Kidney tubule cell (primary cell): ENCODE measurements around the gene MASP1.

Source experiments
- DNase-seq: peaks from one replicate; pipeline ENCODE4 v3.0.0-alpha.2; 2018; ENCODE audit warnings: low spot score

MASP1 gene

DNA sequence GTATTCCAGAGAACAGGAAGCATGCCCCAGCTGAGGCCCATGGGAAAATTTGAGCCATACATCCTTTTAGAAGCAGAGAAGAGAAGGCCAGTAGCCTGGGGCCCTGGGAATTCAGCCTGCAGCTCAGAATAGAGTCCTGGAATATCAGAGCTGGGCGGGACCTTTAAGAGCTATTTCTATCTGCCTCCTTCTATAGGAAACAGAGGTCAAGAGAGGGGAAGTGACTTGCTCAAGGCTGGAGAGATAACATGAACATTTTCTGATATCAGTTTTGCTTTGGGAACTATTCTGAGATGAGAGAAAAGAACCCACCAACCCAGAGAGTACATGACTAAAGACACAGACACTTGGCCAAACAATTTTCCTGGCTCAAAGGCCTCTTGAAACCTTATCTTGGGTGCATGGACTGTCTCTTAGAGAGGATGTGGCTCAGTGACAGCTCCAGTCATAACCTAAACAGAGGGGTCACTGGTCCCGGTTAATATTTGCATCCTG is 26.0 kb downstream of the MASP1 start:
- no peak for DNase-seq

DNA sequence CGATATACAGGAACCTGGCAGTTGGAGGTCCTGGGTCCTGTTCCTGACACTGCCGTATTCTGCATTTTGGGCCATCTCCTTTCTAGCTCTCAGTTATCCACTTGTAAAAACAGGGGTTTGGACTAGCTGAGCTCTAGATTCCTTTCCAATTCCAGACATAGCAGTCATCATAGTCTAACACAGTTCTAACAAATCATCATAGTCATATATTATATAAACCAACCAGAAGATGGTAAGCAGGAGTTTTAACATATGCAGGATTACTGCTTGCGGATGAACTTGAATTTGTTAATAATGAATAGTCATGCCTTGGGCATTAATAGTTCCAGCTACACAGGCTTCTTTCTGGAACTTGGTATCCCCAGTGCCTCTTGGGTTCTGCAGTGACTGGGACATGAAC is 26.6 kb downstream of the MASP1 start:
- peak; percentile 43 for DNase-seq

DNA sequence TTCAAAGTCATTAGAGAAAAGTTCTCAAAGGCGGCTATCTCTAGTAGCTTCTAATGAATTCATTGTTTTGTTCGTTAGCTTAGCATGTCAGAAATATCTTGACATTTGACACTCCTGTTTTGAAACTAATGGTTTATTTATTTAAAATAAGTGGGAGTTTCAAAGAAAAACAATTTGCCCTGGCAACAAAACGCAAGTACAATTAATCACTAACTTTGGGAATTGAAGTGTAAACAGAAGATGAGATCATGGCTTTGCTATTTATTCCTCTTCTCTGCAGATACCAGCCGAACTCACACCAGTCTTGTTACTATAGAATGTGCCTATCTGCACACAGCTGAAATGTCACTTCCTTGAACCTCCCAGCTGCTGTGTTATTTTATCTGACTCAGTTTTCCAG is 27.5 kb downstream of the MASP1 start:
- peak; percentile 93 for DNase-seq

DNA sequence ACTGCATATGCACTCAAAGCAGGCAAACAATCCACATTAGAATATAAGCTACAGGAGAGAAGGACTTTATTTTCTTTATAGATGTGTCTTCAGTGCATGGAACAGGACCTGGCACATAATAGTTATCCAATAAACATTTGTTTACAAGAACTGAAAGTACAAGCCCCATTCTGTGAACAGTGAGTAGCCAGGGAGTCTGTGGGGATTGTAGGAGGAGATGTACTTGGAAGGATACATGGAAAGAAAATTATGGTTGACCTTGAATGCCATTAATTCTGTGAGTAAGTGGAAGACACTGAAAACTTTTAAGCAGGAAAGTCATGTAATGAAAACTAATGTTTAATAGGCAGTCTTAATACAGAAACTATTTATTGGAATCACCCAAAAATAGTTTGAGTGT is 28.3 kb downstream of the MASP1 start:
- DNase-seq: no peak

DNA sequence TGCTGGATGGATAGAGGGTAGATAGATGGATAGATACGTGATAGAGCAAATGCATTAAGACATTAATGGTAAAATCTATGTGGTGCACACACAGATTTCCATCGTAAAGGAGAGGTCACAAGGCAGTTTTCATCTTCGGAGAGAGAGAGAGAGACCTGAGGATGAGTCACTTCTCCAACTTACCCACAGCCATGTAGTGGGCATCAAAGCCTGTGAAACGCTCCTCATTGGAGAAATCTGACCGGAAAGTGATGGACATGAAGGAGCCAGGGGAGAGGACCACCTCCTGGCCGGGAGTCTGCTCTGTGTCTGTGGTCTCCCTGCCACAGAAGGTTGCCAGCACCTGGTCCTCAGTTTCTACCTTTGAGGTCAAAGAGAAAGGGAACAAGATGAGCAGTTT is 29.2 kb downstream of the MASP1 start:
- DNase-seq: no peak

DNA sequence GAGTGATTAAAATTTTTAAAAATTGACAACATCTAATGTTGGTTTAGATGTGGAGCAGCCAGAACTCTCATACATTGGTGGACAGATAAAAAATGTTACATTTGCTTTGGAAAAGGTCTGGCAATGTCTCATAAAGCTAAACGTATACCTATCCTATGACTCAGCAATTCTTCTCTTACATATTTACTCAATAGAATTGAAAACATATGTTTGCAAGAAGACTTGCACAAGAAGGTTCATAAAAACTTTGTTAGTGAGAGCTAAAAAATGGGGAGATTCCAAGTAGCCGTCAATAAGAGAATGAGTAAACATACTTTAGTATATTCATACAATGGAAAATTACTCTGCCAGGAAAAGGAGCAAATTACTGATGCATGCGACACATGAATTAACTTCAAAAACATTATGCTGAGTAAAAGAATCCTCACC is 30.0 kb downstream of the MASP1 start:
- DNase-seq: no peak

DNA sequence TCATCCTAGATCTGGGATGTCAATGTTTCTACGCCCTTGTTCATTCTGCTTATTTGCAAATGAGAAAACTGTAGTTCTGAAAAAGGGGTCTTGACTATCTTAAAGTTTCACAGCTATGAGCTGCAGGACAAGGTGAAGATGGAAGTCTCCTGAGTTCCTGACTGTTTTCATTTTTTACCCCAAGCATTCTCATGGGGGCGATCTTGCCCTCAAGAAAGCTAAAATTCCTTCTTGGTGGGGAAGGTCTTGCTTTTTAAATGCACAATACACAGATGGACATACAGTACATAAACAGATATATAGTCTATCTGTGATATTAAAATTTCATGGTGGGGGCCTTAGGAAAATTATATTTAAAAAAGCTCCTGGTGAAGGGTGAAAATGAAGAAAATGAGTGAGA is 32.4 kb downstream of the MASP1 start:
- DNase-seq: no peak

DNA sequence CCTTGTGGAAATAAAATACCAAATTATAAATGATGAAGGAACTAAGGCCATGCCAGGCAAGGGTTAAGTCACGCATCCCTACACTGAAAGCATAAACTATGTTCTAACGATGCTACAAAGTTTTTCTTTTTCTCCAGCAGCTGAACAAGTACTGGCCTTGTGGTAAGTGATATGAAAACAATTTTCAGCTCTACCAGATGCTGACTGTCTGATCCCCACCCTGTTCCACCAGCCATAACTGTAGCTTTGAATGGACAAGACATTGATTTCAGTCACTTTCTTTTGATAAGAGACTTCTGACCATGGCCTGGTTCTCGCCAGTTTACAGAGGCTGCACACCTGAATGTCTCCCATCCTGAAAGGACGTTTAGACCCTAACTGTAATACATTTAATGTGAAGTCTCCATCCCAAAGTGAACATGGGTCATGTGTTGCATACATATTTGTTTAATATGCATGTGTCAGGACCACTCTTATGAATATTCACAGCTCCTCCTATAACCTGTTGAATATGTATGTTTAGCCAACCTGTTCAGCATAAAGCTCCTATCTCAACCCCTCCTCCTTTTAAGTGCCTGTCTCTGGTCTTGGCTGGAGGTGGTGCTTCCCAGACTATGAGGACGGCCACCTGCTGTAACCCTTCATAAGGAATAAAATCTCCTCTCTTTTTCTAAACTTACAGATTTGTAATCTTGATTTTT is 33.4 kb downstream of the MASP1 start:
- DNase-seq: no peak

DNA sequence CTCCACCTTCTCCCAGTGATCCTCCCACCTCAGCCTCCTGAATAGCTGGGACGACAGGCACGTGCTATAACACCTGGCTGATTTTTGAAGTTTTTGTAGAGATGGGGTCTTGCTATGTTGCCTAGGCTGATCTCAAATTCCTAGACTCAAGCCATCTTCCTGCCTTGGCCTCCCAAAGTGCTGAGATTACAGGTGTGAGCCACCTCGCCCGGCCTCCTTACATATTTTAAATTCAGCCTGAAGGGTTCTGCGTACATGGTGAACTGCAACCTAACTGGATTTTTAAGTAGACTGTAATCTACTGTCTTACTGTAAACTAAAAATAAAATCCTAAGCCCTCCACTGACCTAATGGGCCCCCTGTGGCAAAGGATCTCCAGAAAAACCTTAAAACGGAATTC is 34.1 kb downstream of the MASP1 start:
- DNase-seq: no peak

DNA sequence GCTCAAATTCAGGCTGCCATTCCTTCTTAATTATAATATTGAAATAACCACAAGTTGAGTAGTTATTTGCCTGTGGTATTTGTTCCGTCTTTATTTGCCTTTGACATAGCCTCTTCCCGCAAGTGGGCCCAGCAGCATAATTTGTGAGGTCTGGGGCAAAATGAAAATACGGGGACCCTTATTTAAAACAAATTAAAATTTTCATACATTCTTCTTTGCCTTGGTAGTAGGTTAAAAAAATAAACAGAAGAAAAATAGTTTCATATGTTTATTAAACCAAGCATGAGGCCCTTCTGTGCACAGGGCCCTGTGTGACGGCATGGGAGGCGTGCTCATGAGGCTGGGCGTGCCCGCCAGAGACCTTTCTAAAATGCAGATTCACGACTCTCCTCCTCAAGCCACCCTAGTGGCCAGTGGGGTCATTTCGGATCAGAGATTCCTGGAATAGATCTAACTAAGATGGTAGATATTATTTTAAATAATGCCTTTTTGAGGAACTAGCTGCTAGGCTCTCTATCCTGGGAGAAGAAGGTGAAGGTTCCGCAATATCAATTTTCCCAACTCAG is 35.4 kb downstream of the MASP1 start:
- no peak for DNase-seq

DNA sequence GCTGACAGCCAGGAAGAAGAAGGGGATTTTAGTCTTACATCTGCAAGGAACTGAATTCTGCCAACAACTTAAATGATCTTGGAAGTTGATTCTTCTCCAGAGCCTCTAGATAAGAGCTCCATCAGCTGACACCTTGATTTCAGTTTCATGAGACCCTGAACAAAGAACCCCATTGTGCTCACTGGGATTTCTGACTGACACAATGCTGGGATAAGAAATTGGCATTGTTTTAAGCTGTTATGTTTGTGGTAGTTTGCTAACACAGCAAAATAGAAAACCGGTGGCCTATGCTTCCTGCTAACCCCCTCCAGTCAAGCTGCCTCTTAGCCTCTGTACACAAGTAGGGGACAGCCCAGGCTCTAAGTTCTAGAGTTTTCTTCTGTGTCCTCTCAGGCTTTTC is 36.2 kb downstream of the MASP1 start:
- DNase-seq: peak; percentile 20

DNA sequence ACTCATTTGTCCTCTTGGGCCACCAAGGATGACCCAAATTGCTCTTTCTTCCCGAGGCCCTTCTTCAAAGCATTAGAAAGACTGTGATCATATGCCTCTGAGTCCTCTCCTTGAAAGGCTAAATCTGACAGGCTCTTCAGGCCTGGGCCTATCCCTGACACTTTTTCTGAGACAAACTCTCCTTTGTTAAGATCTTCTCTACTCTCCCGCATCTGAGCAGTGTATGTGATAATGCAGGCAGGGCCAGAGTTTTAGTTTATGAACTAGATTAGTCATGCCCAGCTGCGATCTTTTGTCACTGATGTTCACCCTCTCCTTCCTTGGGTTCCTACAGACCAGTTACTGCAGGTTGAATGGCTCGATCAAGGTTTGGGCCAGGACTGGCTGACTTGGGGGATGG is 39.2 kb downstream of the MASP1 start:
- DNase-seq: no peak

DNA sequence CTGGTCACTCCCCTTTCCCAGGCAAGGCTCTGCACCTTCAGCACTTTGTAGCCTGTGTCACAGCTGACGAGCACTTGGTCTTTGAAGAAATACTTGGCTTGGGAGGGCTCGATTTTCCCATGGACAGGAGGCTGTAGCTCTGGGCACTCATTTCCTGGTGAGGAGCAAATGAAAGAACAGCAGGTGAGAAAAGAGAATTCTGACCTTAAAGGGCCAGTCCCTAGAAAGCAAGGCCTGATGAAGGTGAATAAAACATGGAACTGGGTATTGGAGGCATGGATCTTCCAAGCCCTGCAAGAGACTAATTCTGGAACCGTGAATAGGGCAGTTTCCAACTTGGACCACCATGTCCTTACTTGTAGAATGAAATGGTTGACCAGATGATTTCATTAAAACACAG is 39.9 kb downstream of the MASP1 start:
- no peak for DNase-seq

DNA sequence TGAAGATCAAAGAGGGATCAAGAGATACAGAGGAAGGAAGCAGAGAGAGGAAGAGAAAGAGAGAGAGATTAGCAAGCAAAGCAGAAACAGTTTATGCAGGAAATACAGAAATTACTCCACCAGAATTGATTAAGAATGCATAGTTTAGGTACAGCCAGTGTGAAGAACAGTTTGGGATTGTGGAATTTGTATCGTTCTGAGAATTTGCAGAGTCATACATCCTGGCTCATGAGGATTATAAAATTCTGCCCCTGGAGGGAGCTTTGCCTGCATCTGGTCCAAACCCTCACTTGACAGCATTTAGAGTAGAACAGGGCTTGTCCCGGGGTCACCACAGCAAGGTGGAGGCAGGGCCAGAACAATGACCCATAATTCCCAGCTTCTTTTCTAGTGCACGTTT is 44.1 kb downstream of the MASP1 start:
- DNase-seq: no peak

DNA sequence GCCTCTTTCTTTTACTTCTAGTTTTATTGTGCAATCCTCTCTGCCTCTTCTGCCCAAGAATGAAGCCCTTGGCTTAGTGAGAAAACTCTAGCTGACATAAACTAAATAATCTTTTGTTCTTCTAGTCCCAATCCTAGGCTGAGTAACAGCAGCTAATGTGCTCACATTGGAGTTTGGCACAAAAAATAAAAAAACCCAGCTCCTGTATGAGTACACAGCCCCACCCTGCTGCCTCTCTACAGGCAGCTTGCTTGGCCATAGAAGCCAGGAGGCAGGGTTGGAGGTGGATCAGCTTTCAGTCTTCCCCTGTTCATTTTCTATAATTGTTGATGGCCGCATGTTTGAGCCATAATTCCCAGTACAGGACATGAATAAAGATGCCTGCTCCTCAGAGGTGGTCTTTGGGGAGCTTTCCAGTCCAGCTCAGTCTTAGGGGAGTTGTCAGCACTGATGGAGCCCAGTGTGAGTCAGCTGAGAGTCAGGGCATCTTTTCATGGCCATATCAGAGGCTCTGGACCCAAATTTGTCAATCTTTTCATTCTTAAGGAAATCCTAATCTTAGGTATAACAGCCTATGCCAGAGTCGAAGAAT is 47.5 kb downstream of the MASP1 start:
- DNase-seq: no peak

DNA sequence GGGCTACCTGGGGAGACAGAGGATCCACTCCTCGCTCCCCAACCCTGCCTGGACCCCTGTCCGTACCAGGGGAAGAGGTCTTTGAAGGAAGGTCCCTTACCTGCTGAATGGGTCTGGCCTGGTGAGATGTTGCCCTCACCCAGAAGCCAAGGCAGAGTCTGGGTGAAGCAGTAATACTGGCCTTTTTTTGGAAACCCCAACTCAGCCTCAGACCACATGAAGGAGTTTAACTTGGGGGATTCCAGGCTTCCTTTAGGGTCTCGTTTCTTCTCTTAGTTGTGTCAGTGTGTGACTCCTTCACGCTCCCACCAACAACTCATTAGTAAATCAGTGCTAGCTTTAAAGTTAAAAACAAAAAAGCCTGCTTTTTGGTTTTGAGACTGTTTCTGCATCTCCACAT is 48.6 kb downstream of the MASP1 start:
- no peak for DNase-seq

DNA sequence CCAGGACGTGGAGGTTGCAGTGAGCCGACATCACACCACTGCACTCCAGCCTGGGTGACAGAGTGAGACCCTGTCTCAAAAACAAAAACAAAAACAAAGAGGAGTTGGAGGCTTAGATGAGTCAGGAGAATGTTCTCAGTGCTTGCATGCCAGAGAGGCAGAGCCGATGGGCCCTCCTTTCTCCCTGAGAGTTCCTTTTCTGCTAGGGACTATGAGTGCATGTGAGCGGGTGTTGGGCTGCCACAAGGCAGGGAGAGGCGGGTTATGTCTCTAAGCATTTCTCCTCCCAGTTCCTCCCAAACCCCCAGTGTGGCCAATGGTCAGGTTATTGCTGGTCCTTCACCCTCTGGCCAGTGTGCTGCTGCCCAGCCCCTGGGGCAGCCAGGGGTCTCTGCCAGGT is 49.1 kb downstream of the MASP1 start:
- no peak for DNase-seq

DNA sequence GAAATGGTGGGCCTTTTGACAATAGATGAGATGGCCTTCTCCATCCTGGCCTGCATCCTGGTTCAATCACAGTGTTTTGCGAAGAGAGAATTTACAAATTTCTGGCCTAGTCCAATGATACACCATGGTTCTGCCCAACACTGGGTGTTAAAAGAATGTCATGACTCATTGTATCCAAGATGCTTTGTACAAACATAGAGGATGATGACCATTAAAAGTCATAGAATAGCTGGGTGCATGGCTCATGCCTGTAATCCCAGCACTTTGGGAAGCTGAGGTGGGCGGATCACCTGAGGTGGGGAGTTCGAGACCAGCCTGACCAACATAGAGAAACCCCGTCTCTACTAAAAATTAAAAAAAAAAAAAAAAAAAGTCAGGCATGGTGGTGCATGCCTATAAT is 52.7 kb downstream of the MASP1 start:
- DNase-seq: peak; percentile 45

DNA sequence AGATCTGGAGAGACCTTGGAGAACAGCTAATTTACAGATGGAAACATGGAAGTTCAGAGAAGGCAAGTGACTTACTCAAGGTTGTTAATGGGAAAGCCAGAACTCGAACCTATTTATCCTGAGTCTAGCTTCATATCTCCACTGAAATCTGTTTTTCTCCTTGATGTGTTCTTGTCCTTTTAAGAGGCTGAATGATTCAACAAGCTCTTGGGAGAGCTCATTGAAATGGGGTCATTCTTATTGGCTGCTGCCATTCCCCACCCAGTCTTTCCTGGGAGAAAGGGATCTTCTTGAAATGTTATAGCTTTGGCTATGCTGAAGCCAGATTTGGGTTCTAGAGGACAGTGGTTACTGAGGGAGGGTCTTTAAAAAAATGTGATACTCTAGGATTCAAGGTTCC is 53.3 kb downstream of the MASP1 start:
- no peak for DNase-seq

DNA sequence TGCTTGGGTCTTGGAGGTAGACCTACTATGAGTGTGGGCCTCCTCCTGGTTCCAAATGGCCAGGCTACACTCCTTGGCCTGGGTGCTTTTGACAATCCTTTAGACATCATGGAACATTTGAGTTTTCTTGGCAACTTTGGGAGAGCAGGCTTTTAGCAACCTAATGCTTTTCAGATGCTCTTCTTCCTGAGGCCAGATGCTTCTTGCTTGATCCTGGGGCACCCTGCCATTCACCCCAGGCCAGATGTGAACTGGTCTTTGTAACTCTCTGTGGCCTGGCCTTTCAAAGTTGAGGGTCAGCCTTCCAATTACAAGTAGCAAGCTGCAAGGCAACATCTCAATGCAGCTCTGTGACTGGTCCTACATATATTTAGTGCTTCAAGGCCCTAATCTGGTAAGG is 53.8 kb downstream of the MASP1 start:
- DNase-seq: no peak

DNA sequence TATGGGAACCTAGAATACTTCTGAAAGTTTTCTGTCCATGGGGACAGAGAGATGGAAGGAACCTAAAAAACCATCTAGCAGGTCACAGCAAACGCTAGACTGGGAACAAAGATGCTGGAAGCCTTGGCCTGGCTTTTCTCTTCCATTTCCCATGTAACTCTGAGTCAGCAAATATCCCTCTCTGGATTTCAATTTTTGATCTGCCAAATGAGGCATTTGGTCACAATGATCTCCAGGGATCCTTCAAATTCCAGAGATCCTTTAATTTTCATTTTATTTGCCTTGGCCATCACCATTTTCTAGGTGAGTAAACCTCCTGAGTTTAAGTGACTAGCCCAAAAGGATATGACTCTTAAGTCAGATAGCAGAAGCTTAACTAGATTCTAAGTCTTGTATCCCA is 54.6 kb downstream of the MASP1 start:
- DNase-seq: no peak

DNA sequence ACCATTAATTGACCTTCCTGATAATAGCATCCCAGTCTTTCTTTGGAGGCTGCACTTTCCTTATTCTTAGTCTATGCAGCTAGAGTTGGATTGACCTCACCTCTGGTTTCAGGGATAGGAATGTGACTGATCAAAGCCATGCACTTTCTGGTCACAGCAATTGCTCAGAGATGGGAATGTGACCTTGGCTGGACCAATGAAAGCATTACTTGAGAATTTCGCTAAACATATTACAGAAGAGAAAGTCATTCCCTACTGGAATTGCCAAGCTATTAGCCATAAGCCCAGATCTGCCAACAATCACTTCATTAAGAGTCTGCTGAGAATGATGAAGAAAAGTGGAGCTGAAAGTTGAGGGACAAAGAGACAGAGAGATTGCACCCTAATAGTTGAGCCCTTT is 61.5 kb downstream of the MASP1 start:
- DNase-seq: peak; percentile 42

DNA sequence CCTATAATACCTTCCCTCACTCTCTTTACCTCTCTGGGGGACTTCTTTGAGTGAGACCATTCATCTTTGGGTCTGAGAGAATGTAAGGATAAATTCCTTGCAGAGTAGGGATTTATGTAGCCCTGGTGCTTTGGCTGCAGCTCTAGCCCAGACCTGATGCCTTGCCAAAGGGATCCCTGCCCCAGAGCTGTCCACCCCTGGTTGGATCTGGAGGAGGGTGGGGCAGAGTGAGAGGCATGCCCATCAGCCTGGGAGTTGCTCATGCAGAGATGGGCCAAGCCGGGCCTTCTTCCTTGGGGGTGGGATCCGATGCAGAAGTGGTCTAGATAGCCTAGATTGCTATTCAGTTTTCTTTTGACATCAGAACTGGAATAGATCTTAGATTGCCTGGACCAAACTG is 62.8 kb downstream of the MASP1 start:
- no peak for DNase-seq
